Lower leg skin (tissue), 4 donors: Measurements from ENCODE around the gene PET100. TPM values are rescaled to one million over a fixed set of nuclear protein-coding genes. Genes with fewer than 3 reads are reported as not detected.

ENCODE experiments used
- DNase-seq, 2 donors: peaks; one replicate each; pipeline ENCODE4 v3.0.0-alpha.2; 2019; ENCODE audit warnings: low spot score in 2 of 2
- H3K4me3 ChIP-seq: fragments of 200-600 bp; sonication (generic); 2 replicates; pipeline ENCODE4 v1.5.1; 2017; ENCODE audit warnings: mild to moderate bottlenecking, low read depth; ENCODE audit not compliant: poor library complexity, severe bottlenecking
- POLR2A ChIP-seq, 2 donors: fragments of 450-650 bp; IDR thresholded peaks; one replicate each; pipeline ENCODE4 v1.6.1; 2016 to 2017; ENCODE audit warnings: antibody characterized with exemption in 2 of 2, mild to moderate bottlenecking in 1 of 2, moderate library complexity in 1 of 2
- WGBS, 2 donors: methylation state at CpG; one replicate each; pipeline ENCODE4 v1.1.5; 2018; 5-methylcytosine and 5-hydroxymethylcytosine counted together
- intact Hi-C: fragments of 100-400 bp; cut with DNase I; formaldehyde crosslinking; loops from one replicate; pipeline ENCODE4 v1.15.0; 2023; ENCODE audit warnings: low total_unique reads
- total RNA-seq, 4 donors: library from RNA; depleted of rRNA; stranded (reverse); fragments of >200 nt; gene quantifications; one replicate each; pipeline ENCODE4 v1.1.0, GENCODE V29; 2016
- TF ChIP-seq, protein P1 (sequence below), 3 donors: fragments of 450-650 bp; IDR thresholded peaks; one replicate each; pipeline ENCODE4 v1.5.1; 2016; ENCODE audit warnings: antibody characterized with exemption in 3 of 3, mild to moderate bottlenecking in 3 of 3, moderate library complexity in 2 of 3

The PET100 gene
- total RNA-seq, 4 donors from 2014 or later: 9.0 to 267 (median 19.1) TPM

DNA sequence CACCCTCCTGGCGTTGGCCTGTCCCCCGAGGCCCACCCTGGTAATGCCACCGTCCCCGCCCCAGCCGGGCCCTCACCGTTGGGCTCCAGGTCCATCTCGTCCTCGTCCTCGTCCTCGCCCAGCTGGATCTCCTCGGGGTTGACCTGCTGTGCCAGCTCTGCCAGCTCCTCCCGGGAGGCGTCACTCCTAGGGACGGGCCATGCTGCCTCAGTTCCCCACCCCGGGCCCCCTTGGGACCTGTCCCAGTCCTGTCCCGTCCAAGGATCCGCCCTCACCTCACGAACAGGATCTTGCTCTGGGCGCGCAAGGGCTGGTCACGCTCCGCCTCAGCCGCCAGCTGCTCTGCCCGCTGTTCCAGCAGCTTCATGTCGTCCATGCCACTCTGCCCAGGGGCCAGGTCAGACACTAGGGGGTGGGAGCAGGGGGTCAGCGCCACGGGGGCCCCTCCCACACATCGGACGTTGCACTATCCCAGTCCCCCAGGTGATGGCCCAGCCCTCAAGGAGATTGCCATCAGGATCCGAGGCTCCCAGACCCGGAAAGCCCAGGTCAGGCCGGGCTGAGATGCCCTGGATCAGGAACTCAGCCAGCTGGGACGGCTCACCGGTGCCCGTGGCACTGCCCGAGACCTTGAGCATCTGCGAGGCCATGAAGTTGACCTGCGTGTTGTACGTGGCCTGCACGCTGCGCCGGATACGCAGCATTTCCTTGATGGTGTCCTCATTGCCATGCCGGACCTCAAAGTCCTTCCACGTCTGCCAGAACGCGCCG lies 9.7 kb upstream of the PET100 start:
- WGBS, 2 donors: 68 to 82% methylated on average over 39 to 45 of the region's 48 CpGs
- intact Hi-C loops: no loop called here
- no peak for TF ChIP-seq POLR2A (IDR thresholded peaks at IDR 0.05)
- TF ChIP-seq, protein P1, sequence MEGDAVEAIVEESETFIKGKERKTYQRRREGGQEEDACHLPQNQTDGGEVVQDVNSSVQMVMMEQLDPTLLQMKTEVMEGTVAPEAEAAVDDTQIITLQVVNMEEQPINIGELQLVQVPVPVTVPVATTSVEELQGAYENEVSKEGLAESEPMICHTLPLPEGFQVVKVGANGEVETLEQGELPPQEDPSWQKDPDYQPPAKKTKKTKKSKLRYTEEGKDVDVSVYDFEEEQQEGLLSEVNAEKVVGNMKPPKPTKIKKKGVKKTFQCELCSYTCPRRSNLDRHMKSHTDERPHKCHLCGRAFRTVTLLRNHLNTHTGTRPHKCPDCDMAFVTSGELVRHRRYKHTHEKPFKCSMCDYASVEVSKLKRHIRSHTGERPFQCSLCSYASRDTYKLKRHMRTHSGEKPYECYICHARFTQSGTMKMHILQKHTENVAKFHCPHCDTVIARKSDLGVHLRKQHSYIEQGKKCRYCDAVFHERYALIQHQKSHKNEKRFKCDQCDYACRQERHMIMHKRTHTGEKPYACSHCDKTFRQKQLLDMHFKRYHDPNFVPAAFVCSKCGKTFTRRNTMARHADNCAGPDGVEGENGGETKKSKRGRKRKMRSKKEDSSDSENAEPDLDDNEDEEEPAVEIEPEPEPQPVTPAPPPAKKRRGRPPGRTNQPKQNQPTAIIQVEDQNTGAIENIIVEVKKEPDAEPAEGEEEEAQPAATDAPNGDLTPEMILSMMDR (IDR thresholded peaks at IDR 0.05): no peak
- no peak overlapping the region for H3K4me3 ChIP-seq
- no peak for DNase-seq

DNA sequence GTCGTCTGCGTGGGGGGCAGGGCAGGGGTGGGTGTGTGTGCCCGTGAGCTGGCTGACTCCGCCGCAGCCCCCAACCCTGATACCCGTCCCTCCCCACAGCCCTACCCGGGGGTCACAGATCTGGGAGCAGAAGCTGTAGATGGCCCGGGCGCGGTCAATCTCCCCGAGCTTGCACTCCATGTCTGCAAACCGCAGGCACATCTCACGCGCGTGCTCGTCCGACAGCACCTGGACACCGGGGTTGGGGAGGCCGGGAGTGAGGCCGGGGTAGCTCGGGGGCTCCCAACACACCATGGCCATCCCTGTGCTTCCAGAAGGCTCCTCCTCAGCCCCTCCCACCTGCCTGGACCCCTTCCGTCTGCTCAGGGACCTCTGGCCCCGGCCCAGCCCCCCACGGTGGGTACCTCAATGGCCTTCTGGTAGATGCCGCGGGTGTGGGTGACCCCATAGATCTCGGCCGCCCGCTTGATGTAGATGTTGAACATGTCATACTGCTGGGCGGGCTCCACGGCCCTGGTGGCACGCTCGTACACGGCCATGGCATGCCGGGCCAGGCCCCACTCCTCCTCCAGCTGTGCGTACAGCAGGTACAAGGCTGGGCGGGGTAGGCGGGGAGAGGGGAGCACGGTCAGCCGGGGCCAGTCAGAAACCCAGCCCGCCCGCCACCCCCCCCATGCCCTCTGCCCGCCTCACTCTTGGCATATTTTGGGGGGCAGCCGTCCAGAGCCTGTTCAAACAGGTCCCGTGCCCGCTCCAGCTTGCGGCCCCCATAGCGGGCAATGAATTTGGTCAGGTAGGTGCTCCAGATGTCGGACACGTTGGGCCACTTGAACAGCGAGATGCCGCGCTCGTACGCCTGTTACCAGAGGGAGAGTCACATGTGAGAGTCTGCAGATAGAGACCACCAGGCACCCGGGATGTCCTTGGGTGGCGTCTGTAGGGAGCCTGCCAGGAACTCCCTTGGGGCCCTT lies 8.9 kb upstream of the PET100 start:
- WGBS, 2 donors: 90 to 94% methylated on average over 28 to 41 of the region's 57 CpGs
- DNase-seq: no peak
- intact Hi-C loops: no loop called here
- TF ChIP-seq, protein P1 (IDR thresholded peaks at IDR 0.05): no peak
- TF ChIP-seq POLR2A (IDR thresholded peaks at IDR 0.05): no peak
- no peak overlapping the region for H3K4me3 ChIP-seq

DNA sequence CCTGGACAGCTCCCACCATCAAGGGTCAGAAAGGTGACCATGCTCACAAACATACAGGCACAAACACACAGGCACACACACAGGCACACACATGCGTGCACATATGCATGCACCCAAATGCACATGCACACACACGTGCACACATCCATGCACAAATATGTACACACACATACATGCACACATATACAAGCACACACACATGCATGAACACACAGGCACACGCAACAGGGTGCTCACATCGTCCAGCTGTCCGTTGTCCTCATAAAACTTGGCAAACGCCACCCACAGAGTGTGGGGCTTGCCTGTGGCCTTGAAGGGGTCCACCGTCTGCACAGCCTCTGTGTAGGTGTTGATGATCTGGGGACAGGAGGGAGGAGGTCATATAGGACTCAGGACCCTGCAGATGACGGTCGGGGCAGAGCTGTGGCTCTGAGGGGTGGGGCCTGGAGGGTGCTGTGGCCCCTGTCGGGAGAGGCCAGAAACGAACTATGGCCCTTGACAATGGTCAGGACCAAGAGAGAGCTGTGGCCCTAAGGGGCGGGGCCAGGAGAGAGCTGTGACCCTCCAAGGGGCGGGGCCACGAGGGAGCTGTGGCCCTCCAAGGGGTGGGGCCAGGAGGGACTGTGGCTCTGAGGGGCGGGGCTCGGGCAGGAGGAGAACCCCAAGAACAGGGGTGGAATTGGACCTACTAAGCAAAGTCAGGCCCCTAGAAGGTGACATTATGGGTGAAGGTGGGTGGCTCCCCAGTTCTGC lies 6.5 kb upstream of the PET100 start:
- intact Hi-C loops: no loop called here
- no peak for DNase-seq
- H3K4me3 ChIP-seq: no peak overlapping the region
- no peak for TF ChIP-seq POLR2A (IDR thresholded peaks at IDR 0.05)
- TF ChIP-seq, protein P1 (IDR thresholded peaks at IDR 0.05): no peak
- 85 to 91% methylated on average over 16 of the region's 16 CpGs for WGBS, 2 donors

DNA sequence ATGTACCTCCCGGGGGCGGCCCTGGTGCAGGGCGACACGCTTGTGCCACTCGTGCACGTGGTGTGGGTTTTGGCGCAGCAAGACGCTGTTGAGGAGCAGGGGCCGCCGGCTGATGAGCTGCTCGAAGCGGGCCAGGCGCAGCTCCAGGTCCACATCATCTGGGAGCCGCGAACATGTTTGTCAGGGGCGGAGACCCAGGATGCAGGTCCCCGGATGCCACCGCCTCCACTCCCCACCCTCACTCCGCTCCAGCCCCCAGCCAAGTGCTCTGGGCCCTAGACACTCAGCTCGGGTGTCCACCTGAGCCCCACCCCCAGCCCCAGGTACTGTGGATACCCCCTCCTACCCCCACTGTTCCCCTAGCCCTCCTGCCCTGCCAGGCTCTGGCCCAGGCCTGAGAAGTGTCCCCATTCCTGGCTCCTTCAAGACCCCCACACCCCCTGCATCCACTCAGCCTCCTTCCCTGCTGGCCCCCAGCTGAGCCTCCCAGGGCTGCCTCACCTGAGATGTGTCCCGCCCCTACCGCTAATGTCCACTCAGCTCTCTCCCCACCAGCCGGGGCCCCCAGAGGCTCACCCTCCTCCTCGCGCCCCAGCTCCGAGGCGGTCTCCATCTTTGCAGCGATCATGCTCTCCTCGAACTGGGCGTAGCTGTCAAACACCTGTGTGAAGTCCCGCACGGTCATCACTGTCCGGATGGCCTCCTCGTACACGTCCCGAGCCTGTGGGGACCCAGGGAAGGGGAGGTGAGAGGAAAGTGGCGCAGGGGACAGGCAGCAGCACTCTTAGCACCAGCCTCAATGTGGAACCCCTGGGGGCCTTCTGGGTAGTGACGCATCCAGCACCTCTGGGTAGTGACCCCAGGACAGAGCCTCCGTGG lies 5.6 kb upstream of the PET100 start:
- intact Hi-C loops: no loop called here
- no peak overlapping the region for H3K4me3 ChIP-seq
- no peak for DNase-seq
- TF ChIP-seq POLR2A (IDR thresholded peaks at IDR 0.05): no peak
- TF ChIP-seq, protein P1 (IDR thresholded peaks at IDR 0.05): no peak
- WGBS, 2 donors: 88 to 92% methylated on average over 36 to 39 of the region's 39 CpGs

DNA sequence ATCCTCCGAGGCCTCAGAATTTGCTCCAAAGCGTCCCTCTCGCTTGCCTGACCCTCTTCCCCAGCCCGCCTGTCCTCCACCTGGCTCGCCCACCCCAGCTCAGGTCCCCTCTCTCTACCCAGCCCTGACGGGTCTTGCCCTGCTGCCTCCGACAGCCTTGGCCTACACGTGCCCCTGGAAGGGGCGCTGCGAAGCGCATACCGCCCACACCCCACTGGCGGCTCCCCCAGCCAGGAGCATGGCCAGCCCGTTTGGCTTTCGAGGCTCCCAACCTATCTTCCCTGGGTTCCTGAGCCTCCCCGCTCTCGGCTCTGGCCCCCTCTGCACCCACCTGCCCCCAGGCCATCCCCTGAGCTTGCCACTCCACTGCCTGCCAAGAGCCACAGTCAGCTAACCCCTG lies 4.8 kb upstream of the PET100 start:
- intact Hi-C loops: no loop called here
- no peak for TF ChIP-seq POLR2A (IDR thresholded peaks at IDR 0.05)
- TF ChIP-seq, protein P1 (IDR thresholded peaks at IDR 0.05): no peak
- 90 to 91% methylated on average over 17 of the region's 17 CpGs for WGBS, 2 donors
- DNase-seq: no peak
- no peak overlapping the region for H3K4me3 ChIP-seq
